ENCODE measurements around the gene KCNIP3. TPM values are rescaled to one million over a fixed set of nuclear protein-coding genes. Genes with fewer than 3 reads are reported as not detected.
A peak's percentile ranks its signal among the peaks of the same experiment; 100 is the strongest.

The KCNIP3 gene
- total RNA-seq, 2 donors from 2014 or later = 1.6 to 2.9 TPM

GRCh38 chr2:95313296-95314131 is 16.4 kb downstream of the KCNIP3 start:
- 75 to 78% methylated on average over 15 to 16 of the region's 16 CpGs for WGBS, 2 donors
- DNase-seq (no peak), ATAC-seq (no peak)
- no peaks in the 10 kb centered on the region for H3K36me3 ChIP-seq (replicated peaks in 1 of 2; ENCODE audit: insufficient read depth in 1 of 2, low read depth in 2 of 2)
- H3K4me3 ChIP-seq = no peak overlapping the region
- H3K27ac ChIP-seq = no peak overlapping the region
- TF ChIP-seq CTCF (IDR thresholded peaks at IDR 0.05) (no peak), POLR2A (IDR thresholded peaks at IDR 0.05) (no peak)
- H3K4me1 ChIP-seq = no peaks in the 10 kb centered on the region
- H3K27me3 ChIP-seq = no peaks in the 10 kb centered on the region
- no peaks in the 10 kb centered on the region for H3K9me3 ChIP-seq
- intact Hi-C loops (cut with DNase I) = loop anchor here (5.0 kb wide), 1 partner anchor 81 kb away; no protein-coding TSS in a partner anchor

GRCh38 chr2:95314598-95314963 is 17.4 kb downstream of the KCNIP3 start:
- ATAC-seq = no peak
- Histone ChIP-seq H3K27ac (no peak overlapping the region), H3K36me3 (replicated peaks in 1 of 2; ENCODE audit: insufficient read depth in 1 of 2, low read depth in 2 of 2) (no peaks in the 10 kb centered on the region), H3K4me3 (no peak overlapping the region), H3K9me3 (no peaks in the 10 kb centered on the region), H3K4me1 (no peaks in the 10 kb centered on the region), H3K27me3 (no peaks in the 10 kb centered on the region)
- DNase-seq = no peak
- 64 to 88% methylated on average over 4 to 11 of the region's 11 CpGs for WGBS, 2 donors
- TF ChIP-seq CTCF (IDR thresholded peaks at IDR 0.05) (no peak), POLR2A (IDR thresholded peaks at IDR 0.05) (no peak)
- intact Hi-C loops (cut with DNase I) = loop anchor here (5.0 kb wide), 1 partner anchor 82 kb away; no protein-coding TSS in a partner anchor

GRCh38 chr2:95314964-95315611 is 17.9 kb downstream of the KCNIP3 start:
- no peaks in the 10 kb centered on the region for H3K4me1 ChIP-seq
- H3K4me3 ChIP-seq = no peak overlapping the region
- ATAC-seq (peak; percentile 84), DNase-seq (peak; percentile 65 to 74 (median 66))
- no peaks in the 10 kb centered on the region for H3K27me3 ChIP-seq
- no peaks in the 10 kb centered on the region for H3K9me3 ChIP-seq
- peak; percentile 73 to 91 (median 90) for TF ChIP-seq CTCF (IDR thresholded peaks at IDR 0.05)
- no peak for TF ChIP-seq POLR2A (IDR thresholded peaks at IDR 0.05)
- H3K36me3 ChIP-seq (replicated peaks in 1 of 2; ENCODE audit: insufficient read depth in 1 of 2, low read depth in 2 of 2) = no peaks in the 10 kb centered on the region
- intact Hi-C loops (cut with DNase I) = loop anchor here (5.0 kb wide), 1 partner anchor 83 kb away; no protein-coding TSS in a partner anchor
- WGBS, 2 donors = 42 to 49% methylated on average over 6 to 16 of the region's 16 CpGs
- H3K27ac ChIP-seq = no peak overlapping the region

- intact Hi-C loops (cut with DNase I) = no loop called here
- no peak overlapping the region for H3K27ac ChIP-seq
- 74 to 81% methylated on average over 16 to 19 of the region's 19 CpGs for WGBS, 2 donors
- TF ChIP-seq CTCF (IDR thresholded peaks at IDR 0.05) = no peak
- no peak for TF ChIP-seq POLR2A (IDR thresholded peaks at IDR 0.05)
- no peaks in the 10 kb centered on the region for H3K36me3 ChIP-seq (replicated peaks in 1 of 2; ENCODE audit: insufficient read depth in 1 of 2, low read depth in 2 of 2)
- H3K4me3 ChIP-seq = no peak overlapping the region
- H3K27me3 ChIP-seq = no peaks in the 10 kb centered on the region
- H3K4me1 ChIP-seq = no peaks in the 10 kb centered on the region
- ATAC-seq (no peak), DNase-seq (no peak)
- no peaks in the 10 kb centered on the region for H3K9me3 ChIP-seq
These were observed 18.8 kb downstream of the KCNIP3 start for GRCh38 chr2:95315801-95316411.

Measured in body of pancreas (tissue), 4 donors.